ENCODE measurements around the gene C2orf76.
"Not testable (repeated sequence)": the region's sequence is repeated elsewhere in the genome, so short reads cannot be mapped to it uniquely, and the experiment has no call there.

The C2orf76 gene

GRCh38 chr2:119366649-119367471 is at the start of gene C2orf76, which contains the start of gene DBI:
Gene C2orf76 (minus strand): TSS chr2:119366834. CDS start chr2:119339959, 26,875 bp downstream.
Gene DBI (plus strand): TSS chr2:119366977. CDS start chr2:119367052, 75 bp downstream.
- DNase-seq = peak; percentile 91 to 93

- DNase-seq = no peak
Measured at GRCh38 chr2:119415630-119416029, 49.0 kb upstream of the C2orf76 start.

GRCh38 chr2:119414894-119415293 is 48.3 kb upstream of the C2orf76 start:
- no peak for DNase-seq

GRCh38 chr2:119409506-119409905 is 42.9 kb upstream of the C2orf76 start:
- DNase-seq = no peak

GRCh38 chr2:119408221-119408619 is 41.6 kb upstream of the C2orf76 start:
- DNase-seq = no peak

GRCh38 chr2:119407430-119408220 is 41.0 kb upstream of the C2orf76 start:
- peak; percentile 15 to 26 for DNase-seq

GRCh38 chr2:119405151-119405550 is 38.5 kb upstream of the C2orf76 start:
- DNase-seq = no peak

GRCh38 chr2:119403618-119404017 is 37.0 kb upstream of the C2orf76 start:
- not testable (repeated sequence) for DNase-seq

GRCh38 chr2:119402645-119403560 is 36.3 kb upstream of the C2orf76 start:
- no peak for DNase-seq

GRCh38 chr2:119402106-119402505 is 35.5 kb upstream of the C2orf76 start:
- no peak for DNase-seq

- DNase-seq = no peak
Measured at GRCh38 chr2:119397196-119397595, 30.6 kb upstream of the C2orf76 start.

- DNase-seq = no peak
Measured at GRCh38 chr2:119393971-119394748, 27.5 kb upstream of the C2orf76 start.

- no peak for DNase-seq
Measured at GRCh38 chr2:119389615-119390306, 23.1 kb upstream of the C2orf76 start.

- DNase-seq = peak; percentile 36 to 50
Measured at GRCh38 chr2:119387381-119388129, 20.9 kb upstream of the C2orf76 start.

- no peak for DNase-seq
Measured at GRCh38 chr2:119385466-119385865, 18.8 kb upstream of the C2orf76 start.

GRCh38 chr2:119384971-119385370 is 18.3 kb upstream of the C2orf76 start:
- DNase-seq = no peak

- DNase-seq = no peak
Measured at GRCh38 chr2:119383410-119384140, 16.9 kb upstream of the C2orf76 start.

- no peak for DNase-seq
Measured at GRCh38 chr2:119378566-119378965, 11.9 kb upstream of the C2orf76 start.

- no peak for DNase-seq
Measured at GRCh38 chr2:119377993-119378345, 11.3 kb upstream of the C2orf76 start.
